HG03139 (cell line): Measurements from ENCODE around the gene TCFL5.
"Not testable (repeated sequence)": the region's sequence is repeated elsewhere in the genome, so short reads cannot be mapped to it uniquely, and the experiment has no call there.

Source experiments
- ATAC-seq: cut with Tn5 transposase; IDR thresholded peaks from one replicate; pipeline ENCODE4 v1.9.1; 2021; ENCODE audit not compliant: unreplicated experiment

TCFL5 gene

DNA sequence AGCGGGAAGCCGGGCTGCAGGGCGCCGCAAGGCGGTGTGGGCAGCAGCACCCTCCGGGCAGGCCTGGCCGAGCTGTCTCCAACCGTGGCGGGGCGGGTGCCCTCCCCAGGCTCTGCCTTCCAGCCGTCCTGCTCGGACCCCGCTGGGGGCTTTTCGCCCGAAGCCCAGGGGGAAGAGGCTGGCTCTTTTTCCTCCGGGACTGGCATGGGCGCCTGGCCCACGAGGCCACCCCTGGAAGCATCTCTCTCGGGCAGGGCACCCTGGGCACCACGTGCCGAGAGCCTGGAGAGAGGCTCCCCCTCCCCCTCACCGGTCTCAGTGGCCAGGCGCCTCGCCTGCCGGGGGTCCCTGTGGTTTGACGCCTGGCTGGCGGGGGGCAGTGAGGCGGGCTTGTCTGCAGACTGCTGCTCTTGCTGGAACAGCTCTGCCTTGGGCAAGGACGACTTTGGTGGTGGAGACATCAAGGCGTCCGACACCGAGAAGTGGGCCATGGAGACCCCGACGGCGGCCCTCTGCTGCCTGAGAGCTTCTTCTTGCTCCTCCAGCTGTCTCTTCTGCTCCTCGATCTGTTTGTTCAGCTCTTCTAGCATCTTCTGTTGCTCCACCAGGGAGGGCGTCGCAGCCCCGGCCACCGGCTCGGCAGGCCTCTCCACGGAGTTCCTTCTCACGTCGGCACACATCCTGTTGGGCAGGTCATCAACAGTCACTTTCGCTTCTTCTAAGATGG is 19.5 kb upstream of the TCFL5 start:
- no peak for ATAC-seq

- ATAC-seq, result no peak
These were observed 18.7 kb upstream of the TCFL5 start for GRCh38 chr20:62880147-62880934.

DNA sequence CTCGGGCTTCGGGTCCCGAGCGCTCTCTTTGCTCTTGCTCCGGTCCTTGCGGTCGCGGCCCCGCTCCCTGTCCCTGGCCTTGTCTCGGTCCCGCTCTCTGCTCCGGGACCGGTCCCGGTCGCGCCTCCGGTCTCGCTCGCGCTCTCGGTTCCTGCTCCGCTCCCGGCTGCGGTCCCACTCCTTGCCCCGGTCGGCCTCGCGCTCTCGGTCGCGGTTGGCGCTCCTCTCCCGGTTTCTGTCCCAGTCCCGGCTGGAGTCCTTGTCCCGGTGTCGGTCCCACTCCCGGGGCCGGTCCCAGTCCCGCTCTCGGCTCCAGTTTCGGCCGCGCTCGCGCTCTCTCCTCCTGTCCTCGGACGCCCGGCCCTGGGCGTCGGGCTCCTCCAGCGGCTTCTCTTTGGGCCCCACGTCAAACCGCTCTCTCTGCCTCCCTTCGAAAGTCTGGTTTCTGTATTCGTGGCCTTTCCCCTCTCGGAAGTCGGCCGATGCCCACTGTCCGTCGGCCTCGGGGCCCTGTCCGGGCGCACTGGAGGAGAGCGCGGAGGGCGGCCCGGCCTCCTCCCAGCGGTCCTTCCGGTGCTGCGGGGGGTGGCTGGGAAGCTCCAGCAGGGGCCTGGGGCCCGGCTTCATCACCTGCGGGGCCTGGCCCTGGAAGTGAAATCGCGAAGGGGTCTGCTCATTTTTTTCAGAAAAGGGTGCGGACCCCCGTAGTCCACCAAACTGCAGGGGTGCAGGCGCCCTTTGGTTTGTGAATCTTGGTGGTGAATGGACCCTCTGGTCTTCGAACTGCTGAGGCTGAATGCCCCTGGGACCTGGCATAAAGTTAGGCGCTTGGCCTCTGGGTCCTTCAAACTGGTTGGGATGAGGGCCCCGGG is 17.9 kb upstream of the TCFL5 start:
- ATAC-seq, result no peak

GRCh38 chr20:62878244-62879038 is 16.8 kb upstream of the TCFL5 start:
- no peak for ATAC-seq

- no peak for ATAC-seq
These were observed 15.5 kb upstream of the TCFL5 start for GRCh38 chr20:62876902-62877816.

DNA sequence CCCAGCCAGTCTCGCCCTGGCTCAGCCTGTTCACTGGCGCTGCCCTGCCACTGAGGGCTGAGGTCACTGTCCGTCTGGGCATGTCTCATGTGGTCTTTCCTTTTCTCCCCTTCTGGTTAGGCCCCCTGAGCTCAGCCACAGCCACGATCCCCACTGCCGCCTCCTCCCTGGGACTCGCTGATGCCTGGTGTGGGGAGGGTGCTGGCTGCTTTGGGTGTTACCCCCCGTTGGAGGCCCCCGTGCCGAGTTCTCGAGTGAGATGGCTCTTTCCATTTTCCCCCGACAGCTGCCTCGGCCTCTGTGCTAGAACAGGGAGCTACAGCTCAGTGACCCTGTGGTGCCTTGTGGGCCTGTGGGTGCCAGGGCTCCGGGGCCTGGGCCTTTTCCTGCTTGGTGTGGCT is 14.9 kb upstream of the TCFL5 start:
- ATAC-seq, result no peak

GRCh38 chr20:62875419-62876361 is 14.1 kb upstream of the TCFL5 start:
- ATAC-seq, result no peak

DNA sequence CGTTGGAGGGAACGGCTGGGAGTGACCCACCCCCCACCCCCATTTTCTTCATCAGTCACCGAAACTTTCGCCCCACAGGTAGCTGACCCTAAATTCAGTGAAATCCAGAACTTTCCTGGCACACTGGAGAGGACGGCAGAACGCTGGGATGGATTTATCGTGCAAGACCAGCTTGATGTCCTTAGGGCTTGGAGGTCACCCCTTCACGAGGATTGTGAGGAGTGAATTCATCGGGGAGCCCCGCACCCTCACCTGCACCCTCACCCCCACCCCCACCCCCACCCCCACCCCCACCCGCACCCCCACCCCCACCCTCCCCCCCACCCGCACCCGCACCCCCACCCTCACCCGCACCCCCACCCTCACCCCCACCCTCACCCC is 13.3 kb upstream of the TCFL5 start:
- no peak for ATAC-seq

GRCh38 chr20:62873681-62874031 is 12.0 kb upstream of the TCFL5 start:
- not testable (repeated sequence) for ATAC-seq

GRCh38 chr20:62873280-62873679 is 11.7 kb upstream of the TCFL5 start:
- no peak for ATAC-seq

GRCh38 chr20:62872862-62873261 is 11.2 kb upstream of the TCFL5 start:
- ATAC-seq, result no peak

DNA sequence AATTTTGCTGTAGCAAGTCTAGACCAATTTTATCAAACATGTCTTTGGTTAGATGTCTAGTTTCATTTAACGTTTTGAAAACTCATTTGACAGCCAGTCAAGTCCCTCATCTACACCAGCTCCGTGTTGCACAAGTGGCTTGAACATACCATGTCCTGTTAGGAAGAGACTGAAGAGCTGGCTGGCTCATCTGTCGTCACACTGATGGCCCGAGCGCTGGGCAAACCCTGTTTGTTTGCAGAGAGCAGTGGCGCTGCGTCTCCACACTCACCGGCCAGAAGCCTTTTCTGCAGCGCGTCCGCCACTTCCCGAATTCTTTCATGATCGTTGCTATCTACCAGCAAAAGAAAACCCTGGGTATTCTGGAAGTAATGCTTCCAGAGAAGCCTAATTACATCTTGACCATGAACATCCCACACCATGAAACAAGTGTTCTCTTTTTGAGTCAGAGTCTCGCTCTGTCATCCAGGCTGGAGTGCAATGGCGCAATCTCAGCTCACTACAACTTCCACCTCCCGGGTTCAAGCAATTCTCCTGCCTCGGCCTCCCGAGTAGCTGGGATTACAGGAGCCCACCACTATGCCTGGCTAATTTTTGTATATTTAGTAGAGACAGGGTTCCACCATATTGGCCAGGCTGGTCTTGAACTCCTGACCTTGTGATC is 10.7 kb upstream of the TCFL5 start:
- ATAC-seq, result no peak

- ATAC-seq, result no peak
These were observed 2.6 kb upstream of the TCFL5 start for GRCh38 chr20:62864207-62864606.

DNA sequence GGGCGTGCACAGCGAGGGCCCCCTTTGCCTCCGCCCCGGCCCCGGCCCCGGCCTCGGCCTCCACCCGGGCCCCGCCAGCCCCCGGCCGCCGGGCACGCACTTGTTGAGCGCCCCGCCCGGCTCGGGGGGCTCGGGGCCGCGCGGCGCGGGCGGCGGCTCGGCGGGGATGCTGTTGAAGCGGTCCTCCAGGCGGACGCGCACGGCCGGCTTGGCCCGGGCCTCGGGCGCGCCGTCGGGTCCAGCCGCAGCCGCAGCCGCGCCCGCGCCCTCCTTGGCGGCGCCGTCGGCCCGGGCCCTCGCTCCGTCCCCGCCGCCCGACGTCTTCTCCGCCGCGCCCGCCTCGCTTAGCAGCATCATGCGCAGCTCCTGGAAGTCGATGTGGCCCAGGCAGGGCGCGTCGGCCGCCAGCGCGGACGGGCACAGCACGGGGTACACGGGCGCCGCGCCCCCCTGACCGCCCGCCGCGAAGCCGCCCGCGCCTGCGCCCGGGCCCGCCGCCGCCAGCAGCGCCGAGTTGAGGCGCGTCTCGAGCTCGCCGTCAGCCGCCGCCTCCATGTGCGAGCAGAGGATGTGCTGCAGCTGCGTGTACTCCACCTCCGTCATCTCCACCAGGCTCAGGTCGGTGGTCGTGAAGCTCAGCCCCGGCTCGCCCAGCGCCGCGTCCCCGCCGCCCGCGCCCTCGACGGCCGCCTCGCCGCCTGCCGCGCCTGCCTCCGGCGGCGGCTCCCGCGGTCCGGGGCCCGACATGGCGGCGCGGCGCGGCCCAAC is 514 bp downstream of the TCFL5 start:
- ATAC-seq, result peak; percentile 31

- ATAC-seq, result no peak
These were observed 1.2 kb downstream of the TCFL5 start for GRCh38 chr20:62860391-62860923.

- no peak for ATAC-seq
These were observed 1.9 kb downstream of the TCFL5 start for GRCh38 chr20:62859721-62860120.
